Neuron (in vitro differentiated cells): Measurements from ENCODE around the gene TXLNG.

ENCODE experiments used
- H2AFZ ChIP-seq: one replicate; pipeline ENCODE4 v1.6.1; 2013; ENCODE audit warnings: low read depth, mild to moderate bottlenecking, inconsistent platforms, low read length, moderate library complexity
- H3K27me3 ChIP-seq: one replicate; pipeline ENCODE4 v1.6.1; 2013; ENCODE audit warnings: low read length; ENCODE audit not compliant: insufficient read depth
- H3K36me3 ChIP-seq: one replicate; pipeline ENCODE4 v1.6.1; 2013; ENCODE audit warnings: low read length; ENCODE audit not compliant: insufficient read depth
- H3K4me1 ChIP-seq: one replicate; pipeline ENCODE4 v1.6.1; 2013; ENCODE audit warnings: low read length; ENCODE audit not compliant: insufficient read depth
- H3K4me3 ChIP-seq: 2 replicates; pipeline ENCODE4 v1.5.1; 2013; ENCODE audit warnings: mild to moderate bottlenecking, low read length, moderate library complexity
- H3K9me3 ChIP-seq: one replicate; pipeline ENCODE4 v1.6.1; 2013; ENCODE audit warnings: low read length

The TXLNG gene

DNA sequence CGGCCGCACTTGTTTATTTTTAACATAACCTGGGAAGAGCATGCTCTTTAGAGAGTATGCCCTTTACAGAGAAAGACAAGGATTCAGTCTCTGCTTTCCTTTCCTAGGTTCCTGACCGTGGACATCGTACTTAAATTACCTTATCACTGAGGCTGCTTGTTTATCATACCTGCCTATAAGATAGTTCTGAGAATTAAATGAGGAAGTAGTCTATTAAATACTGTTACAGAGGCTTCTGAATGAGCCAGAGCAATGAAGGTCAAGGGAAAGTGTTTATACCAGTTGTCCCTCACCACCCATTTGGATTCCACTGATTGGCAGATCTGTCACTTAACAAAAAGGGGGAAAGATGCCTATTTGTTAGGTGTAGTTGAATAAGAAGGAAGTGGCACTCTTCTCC is 10.0 kb downstream of the TXLNG start:
- Histone ChIP-seq H3K36me3 (peaks cover 29% of the 10 kb centered on the region), H2AFZ (no peak overlapping the region), H3K27me3 (no peaks in the 10 kb centered on the region), H3K4me1 (no peaks in the 10 kb centered on the region), H3K4me3 (no peak overlapping the region), H3K9me3 (no peaks in the 10 kb centered on the region)

DNA sequence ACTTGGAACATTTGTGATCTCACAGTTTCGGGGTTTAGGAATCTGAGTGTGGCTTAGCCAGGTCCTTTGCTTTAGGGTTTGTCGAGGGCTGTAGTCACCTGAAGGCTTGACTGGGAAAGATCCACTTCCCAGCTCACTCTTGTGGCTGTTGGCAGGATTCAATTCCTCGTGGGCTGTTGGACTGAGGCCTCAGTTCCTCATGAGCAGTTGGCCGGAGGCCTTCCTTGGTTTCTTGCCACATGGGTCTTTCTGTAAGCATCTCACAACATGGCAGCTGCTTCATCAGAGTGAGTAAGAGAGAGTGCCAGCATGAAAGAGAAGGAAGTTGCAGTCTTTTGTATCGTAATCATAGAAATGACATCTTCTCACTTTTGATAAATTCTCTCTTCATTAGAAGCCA is 11.1 kb downstream of the TXLNG start:
- no peaks in the 10 kb centered on the region for H3K9me3 ChIP-seq
- peaks cover 23% of the 10 kb centered on the region for H3K36me3 ChIP-seq
- no peaks in the 10 kb centered on the region for H3K27me3 ChIP-seq
- H3K4me3 ChIP-seq, result no peak overlapping the region
- H2AFZ ChIP-seq, result no peak overlapping the region
- no peaks in the 10 kb centered on the region for H3K4me1 ChIP-seq

DNA sequence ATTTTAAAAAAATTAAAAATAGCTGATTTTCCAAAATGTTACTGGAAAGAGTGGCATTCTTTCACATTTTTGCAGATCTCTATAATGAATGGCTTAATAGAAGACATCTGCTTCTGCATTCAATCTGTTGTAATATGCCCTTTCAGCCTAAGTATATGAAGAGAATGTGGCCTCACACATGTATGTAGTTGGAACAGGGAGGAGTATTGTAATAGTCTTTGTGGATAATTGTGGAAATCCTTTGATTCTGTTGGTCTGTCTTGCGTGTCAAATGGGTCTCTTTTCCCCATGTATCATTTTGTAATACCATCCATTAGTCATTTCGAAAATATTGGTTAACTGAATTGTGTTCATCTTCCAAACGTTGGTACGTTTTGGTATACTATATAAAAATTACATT is 11.6 kb downstream of the TXLNG start:
- H2AFZ ChIP-seq, result no peak overlapping the region
- no peak overlapping the region for H3K4me3 ChIP-seq
- no peaks in the 10 kb centered on the region for H3K4me1 ChIP-seq
- peaks cover 23% of the 10 kb centered on the region for H3K36me3 ChIP-seq
- H3K9me3 ChIP-seq, result no peaks in the 10 kb centered on the region
- H3K27me3 ChIP-seq, result no peaks in the 10 kb centered on the region

DNA sequence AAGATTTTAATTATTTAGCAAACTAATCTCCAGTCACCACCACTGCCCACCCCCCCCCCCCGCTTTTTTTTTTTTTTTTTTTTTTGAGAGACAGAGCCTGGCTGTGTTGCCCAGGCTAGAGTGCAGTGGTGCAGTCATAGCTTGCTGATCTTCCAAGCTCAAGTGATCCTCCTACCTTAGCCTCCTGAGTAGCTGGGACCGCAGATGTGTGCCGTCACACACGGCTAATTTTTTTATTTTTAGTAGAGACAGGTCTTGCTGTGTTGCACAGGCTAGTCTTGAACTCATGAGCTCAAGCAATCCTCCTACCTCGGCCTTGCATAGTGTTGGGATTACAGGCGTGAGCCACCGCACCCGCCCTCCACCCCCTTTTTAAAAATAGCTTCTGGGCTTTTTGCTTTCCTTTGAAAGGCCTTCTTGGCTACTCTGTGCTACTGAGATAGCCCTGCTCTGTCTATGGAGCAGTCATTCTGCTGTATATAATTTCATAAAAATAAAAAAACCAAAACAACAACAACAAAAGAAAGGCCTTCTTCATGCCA is 18.7 kb downstream of the TXLNG start:
- Histone ChIP-seq H3K9me3 (no peaks in the 10 kb centered on the region), H3K4me1 (no peaks in the 10 kb centered on the region), H3K27me3 (no peaks in the 10 kb centered on the region), H3K4me3 (no peak overlapping the region), H3K36me3 (peaks cover 3% of the 10 kb centered on the region), H2AFZ (no peak overlapping the region)

DNA sequence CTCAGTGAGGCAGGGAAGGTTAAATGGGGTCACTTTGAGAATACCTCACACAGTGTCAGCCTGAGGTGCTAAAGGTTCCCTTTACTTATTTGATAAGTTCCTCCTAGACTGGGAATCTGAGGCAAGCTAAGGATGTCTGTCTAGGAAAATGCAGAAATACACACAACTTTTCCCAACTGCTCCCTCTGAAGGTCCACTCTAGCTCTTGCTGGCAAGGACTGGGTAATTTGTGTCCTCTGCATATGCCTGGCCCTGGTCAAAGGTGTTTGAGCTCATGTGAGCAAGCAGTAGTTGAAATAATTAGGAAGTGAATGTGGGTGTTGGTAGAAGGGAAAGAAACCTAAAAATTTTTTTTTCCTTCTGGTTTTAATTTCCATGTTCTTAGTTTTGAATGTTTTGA is 21.3 kb downstream of the TXLNG start:
- H2AFZ ChIP-seq, result no peak overlapping the region
- H3K4me1 ChIP-seq, result no peaks in the 10 kb centered on the region
- no peaks in the 10 kb centered on the region for H3K9me3 ChIP-seq
- H3K4me3 ChIP-seq, result no peak overlapping the region
- peaks cover 3% of the 10 kb centered on the region for H3K36me3 ChIP-seq
- H3K27me3 ChIP-seq, result no peaks in the 10 kb centered on the region

GRCh38 chrX:16807976-16808542 is 21.8 kb downstream of the TXLNG start:
- H3K9me3 ChIP-seq, result no peaks in the 10 kb centered on the region

DNA sequence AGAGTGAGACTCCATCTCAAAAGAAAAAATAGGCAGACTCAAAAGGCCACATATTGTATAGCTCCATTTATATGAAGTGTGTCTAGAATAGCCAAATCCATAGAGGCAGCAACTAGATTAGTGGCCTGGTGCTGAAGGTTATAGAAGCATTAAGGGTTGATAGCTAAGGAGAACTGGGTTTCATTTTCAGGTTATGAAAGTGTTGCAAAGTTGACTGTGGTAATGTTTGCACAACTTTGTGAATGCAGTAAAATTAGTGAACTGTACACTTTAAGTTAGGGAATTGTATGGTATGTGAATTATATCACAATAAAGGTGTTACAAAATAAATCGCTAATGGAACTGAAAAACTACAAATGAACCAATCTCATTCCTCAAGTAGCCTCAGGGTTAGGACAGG is 28.3 kb downstream of the TXLNG start:
- Histone ChIP-seq H3K4me3 (no peak overlapping the region), H3K36me3 (peaks cover 8% of the 10 kb centered on the region), H3K4me1 (no peaks in the 10 kb centered on the region), H3K27me3 (no peaks in the 10 kb centered on the region), H2AFZ (no peak overlapping the region), H3K9me3 (no peaks in the 10 kb centered on the region)

More at GRCh38 chrX:16807976-16808542, 21.8 kb downstream of the TXLNG start:
- Histone ChIP-seq H3K4me3 (no peak overlapping the region), H3K27me3 (no peaks in the 10 kb centered on the region), H2AFZ (no peak overlapping the region), H3K36me3 (no peaks in the 10 kb centered on the region), H3K4me1 (no peaks in the 10 kb centered on the region)

DNA sequence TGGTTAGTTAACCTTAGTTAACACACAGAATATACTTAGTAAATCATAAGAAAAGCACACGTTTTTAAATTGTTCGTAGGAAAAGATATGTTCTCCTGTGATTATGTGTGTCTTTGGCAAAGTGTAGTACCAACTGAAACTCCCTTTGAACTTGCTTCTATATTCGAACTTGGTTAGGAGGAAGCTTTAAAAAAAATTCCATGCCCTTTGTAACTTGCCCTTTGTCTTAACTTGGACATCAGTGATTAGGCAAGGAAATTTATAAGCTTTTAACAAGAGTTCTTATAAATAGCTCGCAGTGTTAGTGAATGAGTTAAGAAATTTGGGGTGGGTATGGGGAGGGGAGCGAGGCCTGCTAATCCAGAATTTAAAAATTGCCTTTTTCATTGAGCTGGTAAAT is 33.4 kb downstream of the TXLNG start:
- no peak overlapping the region for H2AFZ ChIP-seq
- no peak overlapping the region for H3K4me3 ChIP-seq
- no peaks in the 10 kb centered on the region for H3K27me3 ChIP-seq

DNA sequence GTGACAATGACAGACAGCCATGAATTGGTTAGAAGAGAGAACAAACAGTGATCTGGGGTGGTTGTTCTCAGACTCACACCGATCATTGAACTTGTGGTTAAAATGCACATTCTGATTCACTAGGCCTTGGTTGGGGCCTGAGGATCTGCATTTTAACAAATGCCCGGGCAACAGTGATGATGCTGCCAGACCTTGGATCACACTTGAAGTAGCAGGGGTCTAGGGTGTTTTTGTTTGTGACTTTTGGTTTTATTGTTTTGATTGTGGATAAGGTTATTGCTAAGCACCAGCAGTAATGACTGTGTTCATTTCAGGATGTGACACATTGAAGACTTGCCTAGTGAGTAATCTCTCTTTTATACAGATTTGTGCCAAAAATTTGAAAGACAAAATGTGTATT is 36.5 kb downstream of the TXLNG start:
- H3K4me1 ChIP-seq, result no peaks in the 10 kb centered on the region
- no peaks in the 10 kb centered on the region for H3K9me3 ChIP-seq
- H2AFZ ChIP-seq, result no peak overlapping the region
- no peaks in the 10 kb centered on the region for H3K27me3 ChIP-seq
- no peak overlapping the region for H3K4me3 ChIP-seq
- peaks cover 27% of the 10 kb centered on the region for H3K36me3 ChIP-seq

More for the DNA sequence above, 33.4 kb downstream of the TXLNG start:
- no peaks in the 10 kb centered on the region for H3K9me3 ChIP-seq
- no peaks in the 10 kb centered on the region for H3K4me1 ChIP-seq
- H3K36me3 ChIP-seq, result peaks cover 24% of the 10 kb centered on the region

GRCh38 chrX:16825264-16826035 is 39.2 kb downstream of the TXLNG start:
- peaks cover 29% of the 10 kb centered on the region for H3K36me3 ChIP-seq
- no peak overlapping the region for H2AFZ ChIP-seq
- H3K9me3 ChIP-seq, result no peaks in the 10 kb centered on the region
- no peak overlapping the region for H3K4me3 ChIP-seq
- H3K4me1 ChIP-seq, result no peaks in the 10 kb centered on the region
- H3K27me3 ChIP-seq, result no peaks in the 10 kb centered on the region

DNA sequence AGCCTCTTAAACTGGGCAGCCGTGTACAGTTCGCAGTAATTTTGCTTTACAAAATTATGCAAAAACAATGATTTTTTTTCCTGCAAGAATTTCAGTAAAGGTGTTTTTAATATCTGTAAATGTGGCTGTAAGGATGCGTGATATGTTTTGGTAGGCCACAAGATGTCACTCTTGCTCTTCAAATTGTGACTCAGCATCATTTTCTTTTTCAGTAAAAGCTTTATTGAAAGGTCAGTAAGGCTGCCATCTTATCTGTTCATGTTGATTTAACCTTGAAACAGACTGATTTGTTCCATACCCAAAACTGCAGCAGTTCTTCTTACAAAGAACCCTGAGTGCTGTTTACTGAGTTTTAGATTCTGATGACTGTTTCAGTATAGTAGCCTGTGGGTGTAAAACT is 39.9 kb downstream of the TXLNG start:
- Histone ChIP-seq H2AFZ (no peak overlapping the region), H3K4me3 (no peak overlapping the region), H3K27me3 (no peaks in the 10 kb centered on the region), H3K4me1 (no peaks in the 10 kb centered on the region), H3K36me3 (peaks cover 30% of the 10 kb centered on the region), H3K9me3 (no peaks in the 10 kb centered on the region)

DNA sequence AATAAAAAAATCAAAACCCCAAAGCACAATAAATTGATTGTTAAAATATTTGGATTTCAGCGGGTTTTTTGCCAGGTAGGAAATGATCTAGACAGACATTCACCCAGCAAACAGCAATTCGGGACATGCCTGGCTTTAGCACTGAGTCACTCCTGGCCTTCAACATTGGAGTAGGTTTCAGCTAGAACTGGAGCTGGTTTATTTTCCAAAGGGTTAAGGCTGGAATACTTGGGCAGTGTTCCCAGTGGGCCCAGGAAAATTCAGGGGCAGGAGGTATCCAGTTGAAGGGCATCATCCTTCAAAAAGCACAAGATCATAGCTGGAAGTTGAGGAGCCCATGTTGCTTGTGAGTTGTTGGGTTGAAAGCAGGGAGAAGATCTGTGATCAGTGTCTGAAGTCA is 41.0 kb downstream of the TXLNG start:
- no peaks in the 10 kb centered on the region for H3K9me3 ChIP-seq
- no peak overlapping the region for H3K4me3 ChIP-seq
- H3K36me3 ChIP-seq, result peaks cover 34% of the 10 kb centered on the region
- no peaks in the 10 kb centered on the region for H3K27me3 ChIP-seq
- H2AFZ ChIP-seq, result no peak overlapping the region
- H3K4me1 ChIP-seq, result no peaks in the 10 kb centered on the region

- H3K36me3 ChIP-seq, result peaks cover 38% of the 10 kb centered on the region
Observed at GRCh38 chrX:16828124-16828908, 42.0 kb downstream of the TXLNG start.

More at GRCh38 chrX:16828124-16828908, 42.0 kb downstream of the TXLNG start:
- Histone ChIP-seq H3K4me1 (no peaks in the 10 kb centered on the region), H3K4me3 (no peak overlapping the region), H2AFZ (no peak overlapping the region), H3K9me3 (no peaks in the 10 kb centered on the region), H3K27me3 (no peaks in the 10 kb centered on the region)
